Osteocyte (in vitro differentiated cells): ENCODE data around the gene UGT1A10. TPM values are rescaled to one million over a fixed set of nuclear protein-coding genes. Genes with fewer than 3 reads are reported as not detected.

ENCODE experiments used
- DNase-seq: peaks from one replicate; pipeline ENCODE4 v3.0.0; 2021; ENCODE audit warnings: mixed read lengths; ENCODE audit not compliant: unreplicated experiment; ENCODE audit errors: extremely low spot score
- H3K27ac Mint-ChIP-seq: one replicate; pipeline ENCODE4 v1.8.0; 2021; ENCODE audit warnings: mild to moderate bottlenecking, mixed read lengths; ENCODE audit not compliant: unreplicated experiment
- H3K27me3 Mint-ChIP-seq: one replicate; pipeline ENCODE4 v1.8.0; 2021; ENCODE audit warnings: mixed read lengths; ENCODE audit not compliant: unreplicated experiment
- H3K36me3 Mint-ChIP-seq: one replicate; pipeline ENCODE4 v1.8.0; 2021; ENCODE audit warnings: mixed read lengths; ENCODE audit not compliant: unreplicated experiment
- H3K4me1 Mint-ChIP-seq: one replicate; pipeline ENCODE4 v1.8.0; 2021; ENCODE audit warnings: mixed read lengths; ENCODE audit not compliant: unreplicated experiment
- H3K4me3 Mint-ChIP-seq: one replicate; pipeline ENCODE4 v1.8.0; 2021; ENCODE audit warnings: mild to moderate bottlenecking, moderate library complexity, mixed read lengths; ENCODE audit not compliant: unreplicated experiment
- H3K9me3 Mint-ChIP-seq: one replicate; pipeline ENCODE4 v1.8.0; 2021; ENCODE audit warnings: mixed read lengths; ENCODE audit not compliant: unreplicated experiment
- CTCF ChIP-seq: fragments of 200-600 bp; sonication (generic); IDR thresholded peaks from 2 replicates; pipeline ENCODE4 v1.5.0; 2021; ENCODE audit warnings: antibody characterized with exemption, mild to moderate bottlenecking, moderate library complexity
- total RNA-seq: library from RNA; stranded (reverse); gene quantifications from 2 replicates; pipeline ENCODE4 v1.2.1, GENCODE V29; 2021

Gene UGT1A10
- total RNA-seq, 1 donor from 2014 or later = not detected

GRCh38 chr2:233684640-233685039, 48.4 kb downstream of the UGT1A10 start:
- Mint-ChIP-seq H3K27me3 (peaks cover 19% of the 10 kb centered on the region), H3K4me1 (no peaks in the 10 kb centered on the region), H3K27ac (no peak overlapping the region), H3K9me3 (peaks cover 4% of the 10 kb centered on the region), H3K36me3 (no peaks in the 10 kb centered on the region), H3K4me3 (no peak overlapping the region)
- DNase-seq = no peak
- no peak for TF ChIP-seq CTCF

- Mint-ChIP-seq H3K27ac (no peak overlapping the region), H3K4me3 (no peak overlapping the region), H3K9me3 (peaks cover 4% of the 10 kb centered on the region), H3K27me3 (peaks cover 17% of the 10 kb centered on the region), H3K36me3 (no peaks in the 10 kb centered on the region), H3K4me1 (no peaks in the 10 kb centered on the region)
- TF ChIP-seq CTCF = no peak
- no peak for DNase-seq
These were observed 50.7 kb downstream of the UGT1A10 start for GRCh38 chr2:233686928-233687327.

GRCh38 chr2:233688341-233688740, 52.1 kb downstream of the UGT1A10 start:
- Mint-ChIP-seq H3K27me3 (peaks cover 16% of the 10 kb centered on the region), H3K27ac (no peak overlapping the region), H3K4me3 (no peak overlapping the region), H3K36me3 (no peaks in the 10 kb centered on the region), H3K9me3 (peaks cover 4% of the 10 kb centered on the region), H3K4me1 (no peaks in the 10 kb centered on the region)
- no peak for DNase-seq
- no peak for TF ChIP-seq CTCF

GRCh38 chr2:233689031-233689430, 52.8 kb downstream of the UGT1A10 start:
- Mint-ChIP-seq H3K27ac (no peak overlapping the region), H3K27me3 (peaks cover 10% of the 10 kb centered on the region), H3K4me1 (no peaks in the 10 kb centered on the region), H3K4me3 (no peak overlapping the region), H3K9me3 (peaks cover 4% of the 10 kb centered on the region), H3K36me3 (no peaks in the 10 kb centered on the region)
- DNase-seq = no peak
- no peak for TF ChIP-seq CTCF

- no peaks in the 10 kb centered on the region for H3K36me3 Mint-ChIP-seq
- H3K4me3 Mint-ChIP-seq = no peak overlapping the region
- peaks cover 10% of the 10 kb centered on the region for H3K27me3 Mint-ChIP-seq
- TF ChIP-seq CTCF = no peak
- no peak for DNase-seq
- no peak overlapping the region for H3K27ac Mint-ChIP-seq
- no peaks in the 10 kb centered on the region for H3K4me1 Mint-ChIP-seq
- peaks cover 4% of the 10 kb centered on the region for H3K9me3 Mint-ChIP-seq
These were observed 53.3 kb downstream of the UGT1A10 start for GRCh38 chr2:233689501-233689900.
